SK-N-SH (cell line): ENCODE measurements around the gene CHCHD3.

Experiments used
- EP300 ChIP-seq, 2 experiments: IDR thresholded peaks; 2 replicates each; pipeline versions ENCODE4 v1.4.0 to v1.6.1; 2012; ENCODE audit warnings: borderline replicate concordance in 1 of 2, low read depth in 1 of 2, low read length in 1 of 2
- TAF1 ChIP-seq: IDR thresholded peaks from 2 replicates; pipeline ENCODE4 v1.6.1; 2012; ENCODE audit warnings: low read depth, mild to moderate bottlenecking, low read length, moderate library complexity, borderline replicate concordance
- TCF12 ChIP-seq: IDR thresholded peaks from 2 replicates; pipeline ENCODE4 v1.4.0; 2012
- YY1 ChIP-seq: IDR thresholded peaks from 2 replicates; pipeline ENCODE4 v1.4.0; 2012; ENCODE audit warnings: low read depth, mild to moderate bottlenecking
- TF ChIP-seq, protein P1 (sequence below): fragments of 200-600 bp; sonication (generic); IDR thresholded peaks from 2 replicates; pipeline ENCODE4 v1.6.1; 2017; ENCODE audit warnings: antibody characterized with exemption, mild to moderate bottlenecking, moderate library complexity

DNA sequence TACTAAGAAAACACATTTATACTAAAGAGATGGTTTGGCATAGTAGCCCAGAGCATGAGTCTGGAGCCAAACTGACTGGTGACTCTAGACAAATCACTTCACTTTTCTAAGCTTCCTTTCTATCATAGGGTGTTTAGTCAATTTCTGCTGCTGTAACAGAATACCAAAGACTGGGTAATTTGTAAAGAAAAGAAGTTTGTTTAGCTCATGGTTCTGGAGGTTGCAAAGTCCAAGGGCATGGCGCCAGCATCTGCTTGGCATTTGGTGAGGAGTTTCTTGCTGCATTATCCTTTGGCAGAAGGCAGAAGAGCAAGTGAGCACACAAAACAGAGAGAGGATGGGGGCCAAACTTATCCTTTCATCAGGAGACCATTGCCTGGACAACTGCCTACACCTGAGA, 146.3 kb downstream of the CHCHD3 start:
- no peak for TF ChIP-seq YY1
- no peak for TF ChIP-seq EP300 (IDR thresholded peaks at IDR 0.05; ENCODE audit: borderline replicate concordance in 1 of 2, low read depth in 1 of 2, low read length in 1 of 2)
- TF ChIP-seq TAF1 = no peak
- TF ChIP-seq, protein P1, sequence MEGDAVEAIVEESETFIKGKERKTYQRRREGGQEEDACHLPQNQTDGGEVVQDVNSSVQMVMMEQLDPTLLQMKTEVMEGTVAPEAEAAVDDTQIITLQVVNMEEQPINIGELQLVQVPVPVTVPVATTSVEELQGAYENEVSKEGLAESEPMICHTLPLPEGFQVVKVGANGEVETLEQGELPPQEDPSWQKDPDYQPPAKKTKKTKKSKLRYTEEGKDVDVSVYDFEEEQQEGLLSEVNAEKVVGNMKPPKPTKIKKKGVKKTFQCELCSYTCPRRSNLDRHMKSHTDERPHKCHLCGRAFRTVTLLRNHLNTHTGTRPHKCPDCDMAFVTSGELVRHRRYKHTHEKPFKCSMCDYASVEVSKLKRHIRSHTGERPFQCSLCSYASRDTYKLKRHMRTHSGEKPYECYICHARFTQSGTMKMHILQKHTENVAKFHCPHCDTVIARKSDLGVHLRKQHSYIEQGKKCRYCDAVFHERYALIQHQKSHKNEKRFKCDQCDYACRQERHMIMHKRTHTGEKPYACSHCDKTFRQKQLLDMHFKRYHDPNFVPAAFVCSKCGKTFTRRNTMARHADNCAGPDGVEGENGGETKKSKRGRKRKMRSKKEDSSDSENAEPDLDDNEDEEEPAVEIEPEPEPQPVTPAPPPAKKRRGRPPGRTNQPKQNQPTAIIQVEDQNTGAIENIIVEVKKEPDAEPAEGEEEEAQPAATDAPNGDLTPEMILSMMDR = no peak
- no peak for TF ChIP-seq TCF12
